Fibroblast of lung (primary cell): ENCODE results near the gene RPL13A. TPM values are rescaled to one million over a fixed set of nuclear protein-coding genes. Genes with fewer than 3 reads are reported as not detected.

Experiments used
- DNase-seq, 2 donors: peaks; one replicate each; pipeline versions ENCODE4 v3.0.0 to v3.0.0-alpha.2; 2010; ENCODE audit warnings: low read depth in 2 of 2
- H2AFZ ChIP-seq: 2 replicates; pipeline ENCODE4 v1.5.1; 2012; ENCODE audit warnings: low read length, control low read depth, inconsistent platforms
- H3K27ac ChIP-seq: 2 replicates; pipeline ENCODE4 v1.5.1; 2011; ENCODE audit warnings: low read length, control low read depth; ENCODE audit not compliant: insufficient read depth
- H3K27me3 ChIP-seq: 2 replicates; pipeline ENCODE4 v1.5.1; 2011; ENCODE audit warnings: mild to moderate bottlenecking, low read length; ENCODE audit not compliant: control insufficient read depth, insufficient read depth
- H3K36me3 ChIP-seq: 2 replicates; pipeline ENCODE4 v1.5.1; 2011; ENCODE audit warnings: low read length; ENCODE audit not compliant: control insufficient read depth, insufficient read depth
- H3K4me1 ChIP-seq: 2 replicates; pipeline ENCODE4 v1.5.1; 2011; ENCODE audit warnings: low read length; ENCODE audit not compliant: control insufficient read depth, insufficient read depth; ENCODE audit errors: extremely low read depth
- H3K4me2 ChIP-seq: 2 replicates; pipeline ENCODE4 v1.5.1; 2011; ENCODE audit warnings: low read length, control low read depth; ENCODE audit not compliant: insufficient read depth; ENCODE audit errors: extremely low read depth
- H3K4me3 ChIP-seq, 4 experiments: fragments of 200-600 bp in 1 of 4; sonication (generic) in 1 of 4; replicated peaks in 1 of 4; 2 replicates each; pipeline ENCODE4 v1.5.1; 2011 to 2016; ENCODE audit warnings: low read length in 4 of 4, low read depth in 3 of 4, mild to moderate bottlenecking in 3 of 4, control low read depth in 2 of 4, inconsistent platforms in 1 of 4, mixed read lengths in 1 of 4; ENCODE audit not compliant: insufficient read depth in 1 of 4; ENCODE audit errors: control extremely low read depth in 1 of 4
- H3K79me2 ChIP-seq: 2 replicates; pipeline ENCODE4 v1.5.1; 2012; ENCODE audit warnings: mild to moderate bottlenecking, low read length, inconsistent platforms; ENCODE audit not compliant: control insufficient read depth, insufficient read depth
- H3K9ac ChIP-seq: 2 replicates; pipeline ENCODE4 v1.5.1; 2011; ENCODE audit warnings: mild to moderate bottlenecking, low read length, control low read depth; ENCODE audit not compliant: insufficient read depth
- H3K9me3 ChIP-seq: 2 replicates; pipeline ENCODE4 v1.5.1; 2012; ENCODE audit warnings: low read depth, low read length; ENCODE audit not compliant: control insufficient read depth, insufficient read depth
- H4K20me1 ChIP-seq: 2 replicates; pipeline ENCODE4 v1.5.1; 2011; ENCODE audit warnings: low read length; ENCODE audit not compliant: control insufficient read depth, insufficient read depth; ENCODE audit errors: extremely low read depth
- EZH2 ChIP-seq: IDR thresholded peaks from 2 replicates; pipeline ENCODE4 v1.5.1; 2012; ENCODE audit warnings: low read length, control low read depth, mild to moderate bottlenecking; ENCODE audit errors: missing control alignments
- polyA plus RNA-seq, 2 donors: library from polyadenylated mRNA; depleted of rRNA in 1 of 2; stranded (reverse) in 1 of 2; unstranded in 1 of 2; fragments of >200 nt; gene quantifications; 2 replicates each; pipeline ENCODE4 v1.2.1, GENCODE V29; 2011 to 2012; ENCODE audit warnings: missing spikeins in 1 of 2
- total RNA-seq: library from RNA; depleted of rRNA; stranded (reverse); fragments of >200 nt; gene quantifications from 2 replicates; pipeline ENCODE4 v1.2.1, GENCODE V29; 2014
- TF ChIP-seq, protein P1 (sequence below), 2 donors: IDR thresholded peaks in 1 of 2; conservative IDR thresholded peaks in 1 of 2; 1 replicate in 1 of 2; 2 replicates in 1 of 2; pipeline ENCODE4 v1.5.1; 2011 to 2012; ENCODE audit warnings: low read length in 2 of 2, control low read depth in 1 of 2, inconsistent platforms in 1 of 2, low read depth in 1 of 2, mild to moderate bottlenecking in 1 of 2

The RPL13A gene
- total and polyA plus RNA-seq, 2 donors (not counting 1 experiment from before 2014, with no cell fraction given), result 1,418 to 3,385 TPM

DNA sequence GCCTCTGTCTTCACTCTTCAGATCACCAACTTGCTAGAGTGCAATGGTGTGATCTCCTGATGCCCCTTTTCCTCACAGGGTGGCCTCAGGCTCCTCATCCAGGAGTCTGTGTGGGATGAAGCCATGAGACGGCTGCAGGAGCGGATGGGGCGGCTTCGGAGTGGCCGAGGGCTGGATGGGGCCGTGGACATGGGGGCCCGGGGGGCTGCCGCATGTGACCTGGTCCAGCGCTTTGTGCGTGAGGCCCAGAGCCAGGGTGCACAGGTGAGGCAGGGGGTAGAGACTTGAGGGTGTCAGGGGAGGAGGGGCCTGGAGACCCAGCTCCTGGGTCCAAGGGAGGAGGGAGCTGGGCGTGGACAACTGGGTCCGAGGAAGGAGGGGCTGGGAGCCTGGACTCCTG, 24.9 kb upstream of the RPL13A start:
- TF ChIP-seq, protein P1, sequence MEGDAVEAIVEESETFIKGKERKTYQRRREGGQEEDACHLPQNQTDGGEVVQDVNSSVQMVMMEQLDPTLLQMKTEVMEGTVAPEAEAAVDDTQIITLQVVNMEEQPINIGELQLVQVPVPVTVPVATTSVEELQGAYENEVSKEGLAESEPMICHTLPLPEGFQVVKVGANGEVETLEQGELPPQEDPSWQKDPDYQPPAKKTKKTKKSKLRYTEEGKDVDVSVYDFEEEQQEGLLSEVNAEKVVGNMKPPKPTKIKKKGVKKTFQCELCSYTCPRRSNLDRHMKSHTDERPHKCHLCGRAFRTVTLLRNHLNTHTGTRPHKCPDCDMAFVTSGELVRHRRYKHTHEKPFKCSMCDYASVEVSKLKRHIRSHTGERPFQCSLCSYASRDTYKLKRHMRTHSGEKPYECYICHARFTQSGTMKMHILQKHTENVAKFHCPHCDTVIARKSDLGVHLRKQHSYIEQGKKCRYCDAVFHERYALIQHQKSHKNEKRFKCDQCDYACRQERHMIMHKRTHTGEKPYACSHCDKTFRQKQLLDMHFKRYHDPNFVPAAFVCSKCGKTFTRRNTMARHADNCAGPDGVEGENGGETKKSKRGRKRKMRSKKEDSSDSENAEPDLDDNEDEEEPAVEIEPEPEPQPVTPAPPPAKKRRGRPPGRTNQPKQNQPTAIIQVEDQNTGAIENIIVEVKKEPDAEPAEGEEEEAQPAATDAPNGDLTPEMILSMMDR (conservative IDR thresholded peaks at IDR 0.05 in 1 of 2, IDR thresholded peaks at IDR 0.05 in 1 of 2; ENCODE audit: low read depth in 1 of 2, low read length in 2 of 2), result no peak
- Histone ChIP-seq H3K4me3 (no peak overlapping the region), H3K27ac (no peak overlapping the region), H3K36me3 (no peaks in the 10 kb centered on the region), H3K9ac (no peak overlapping the region), H3K4me1 (no peaks in the 10 kb centered on the region), H3K4me2 (no peak overlapping the region), H4K20me1 (no peaks in the 10 kb centered on the region), H3K9me3 (no peaks in the 10 kb centered on the region), H2AFZ (no peak overlapping the region), H3K79me2 (no peaks in the 10 kb centered on the region), H3K27me3 (no peaks in the 10 kb centered on the region)
- no peak for DNase-seq

DNA sequence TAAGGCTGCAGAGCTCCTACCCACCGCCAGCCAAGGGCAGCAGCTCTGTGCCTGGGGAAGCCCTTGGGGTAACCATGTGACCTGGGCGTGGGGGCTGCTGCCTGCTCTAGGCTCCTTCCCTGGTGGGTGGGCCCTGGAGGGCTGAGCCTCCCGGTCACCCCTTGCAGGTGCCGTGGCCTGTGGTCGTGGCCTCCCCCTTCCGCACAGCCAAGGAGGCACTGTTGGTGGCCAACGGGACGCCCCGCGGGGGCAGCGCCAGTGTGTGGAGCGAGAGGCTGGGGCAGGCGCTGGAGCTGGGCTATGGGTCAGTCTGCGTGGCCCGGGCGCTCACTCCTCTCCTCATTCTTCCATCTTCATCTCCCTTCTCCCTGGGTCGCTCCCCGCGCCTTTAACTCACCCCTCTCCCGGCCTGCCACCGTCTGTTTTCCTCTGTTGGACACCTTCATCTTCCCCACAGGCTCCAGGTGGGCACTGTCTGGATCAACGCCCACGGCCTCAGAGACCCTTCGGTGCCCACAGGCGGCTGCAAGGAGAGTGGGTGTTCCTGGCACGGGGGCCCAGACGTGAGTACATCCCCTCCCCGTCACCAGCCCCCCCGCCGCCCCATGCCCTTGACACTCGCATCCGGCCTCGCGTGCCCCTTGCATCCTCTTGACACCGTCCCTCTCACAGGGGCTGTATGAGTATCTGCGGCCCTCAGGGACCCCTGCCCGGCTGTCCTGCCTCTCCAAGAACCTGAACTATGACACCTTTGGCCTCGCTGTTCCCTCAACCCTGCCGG, 23.3 kb upstream of the RPL13A start:
- no peak for TF ChIP-seq EZH2
- TF ChIP-seq, protein P1 (conservative IDR thresholded peaks at IDR 0.05 in 1 of 2, IDR thresholded peaks at IDR 0.05 in 1 of 2; ENCODE audit: low read depth in 1 of 2, low read length in 2 of 2), result no peak
- Histone ChIP-seq H3K4me1 (no peaks in the 10 kb centered on the region), H3K4me2 (no peak overlapping the region), H3K9ac (no peak overlapping the region), H3K27ac (no peak overlapping the region), H3K79me2 (no peaks in the 10 kb centered on the region), H2AFZ (no peak overlapping the region), H3K36me3 (no peaks in the 10 kb centered on the region), H3K9me3 (no peaks in the 10 kb centered on the region), H4K20me1 (no peaks in the 10 kb centered on the region), H3K4me3 (no peak overlapping the region), H3K27me3 (no peaks in the 10 kb centered on the region)
- no peak for DNase-seq

DNA sequence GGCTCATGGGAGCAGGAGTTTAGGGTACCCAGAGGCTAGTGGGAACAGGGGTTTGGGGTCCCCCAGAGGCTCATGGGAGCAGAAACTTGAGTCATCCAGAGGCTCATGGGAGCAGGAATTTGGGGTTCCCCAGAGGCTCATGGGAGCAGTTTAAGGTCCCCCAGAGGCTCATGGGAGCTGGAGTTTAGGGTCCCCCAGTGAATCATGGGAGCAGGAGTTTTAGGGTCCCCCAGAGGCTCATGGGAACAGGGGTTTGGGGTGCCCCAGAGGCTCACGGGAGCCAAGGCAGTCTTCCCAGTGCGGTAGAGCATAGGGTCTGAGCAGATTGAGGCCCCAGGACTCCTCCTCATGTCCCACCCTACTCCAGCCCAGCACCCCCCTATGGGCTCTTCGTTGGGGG, 22.0 kb upstream of the RPL13A start:
- H3K36me3 ChIP-seq, result no peaks in the 10 kb centered on the region
- no peaks in the 10 kb centered on the region for H3K27me3 ChIP-seq
- H3K79me2 ChIP-seq, result no peaks in the 10 kb centered on the region
- H3K27ac ChIP-seq, result no peak overlapping the region
- H2AFZ ChIP-seq, result no peak overlapping the region
- TF ChIP-seq EZH2, result no peak
- TF ChIP-seq, protein P1 (conservative IDR thresholded peaks at IDR 0.05 in 1 of 2, IDR thresholded peaks at IDR 0.05 in 1 of 2; ENCODE audit: low read depth in 1 of 2, low read length in 2 of 2), result no peak
- no peaks in the 10 kb centered on the region for H4K20me1 ChIP-seq
- H3K9me3 ChIP-seq, result no peaks in the 10 kb centered on the region
- no peak for DNase-seq
- H3K9ac ChIP-seq, result no peak overlapping the region
- no peak overlapping the region for H3K4me3 ChIP-seq
- no peak overlapping the region for H3K4me2 ChIP-seq
- H3K4me1 ChIP-seq, result no peaks in the 10 kb centered on the region
